K562 (cell line): Measurements from ENCODE around the gene ACKR2. TPM values are rescaled to one million over a fixed set of nuclear protein-coding genes. Genes with fewer than 3 reads are reported as not detected.

Source experiments
- ARID1B ChIP-seq: fragments of 450-650 bp; IDR thresholded peaks from 2 replicates; pipeline ENCODE4 v1.6.1; 2016; ENCODE audit warnings: antibody characterized with exemption, mild to moderate bottlenecking, inconsistent platforms
- CSDE1 ChIP-seq, 2 experiments: fragments of 450-650 bp; IDR thresholded peaks; 2 replicates each; pipeline ENCODE4 v1.6.1; 2016; ENCODE audit warnings: mild to moderate bottlenecking in 1 of 2
- CTCF ChIP-seq, 3 experiments: IDR thresholded peaks in 2 of 3; conservative IDR thresholded peaks in 1 of 3; 2 replicates each; pipeline ENCODE4 v1.5.1; 2011 to 2012; ENCODE audit warnings: low read length in 3 of 3, mild to moderate bottlenecking in 3 of 3, control low read depth in 2 of 3, improper control_type of control experiment in 1 of 3, inconsistent platforms in 1 of 3, low read depth in 1 of 3, mixed read lengths in 1 of 3, moderate library complexity in 1 of 3; ENCODE audit not compliant: insufficient read depth in 2 of 3
- ERF ChIP-seq: fragments of 450-650 bp; formaldehyde crosslinking; IDR thresholded peaks from 2 replicates; pipeline ENCODE4 v1.4.0; 2020; ENCODE audit warnings: mild to moderate bottlenecking, mixed read lengths
- KAT2B ChIP-seq: IDR thresholded peaks from one replicate; pipeline ENCODE4 v1.6.1; 2012; ENCODE audit warnings: low read depth, mild to moderate bottlenecking, control low read depth, inconsistent platforms, low read length, moderate library complexity
- MTA1 ChIP-seq: fragments of 450-650 bp; IDR thresholded peaks from 2 replicates; pipeline ENCODE4 v1.6.1; 2017; ENCODE audit warnings: borderline replicate concordance
- MTA2 ChIP-seq: fragments of 450-650 bp; IDR thresholded peaks from 2 replicates; pipeline ENCODE4 v1.6.1; 2016; ENCODE audit warnings: low read depth
- TCFL5 ChIP-seq: fragments of 250-450 bp; sonication (Bioruptor Pico); conservative IDR thresholded peaks from 2 replicates; pipeline ENCODE4 v1.6.1; 2021; ENCODE audit warnings: mild to moderate bottlenecking, moderate library complexity, matching md5 sums
- TEAD4 ChIP-seq, 2 experiments: sonication (generic) in 1 of 2; formaldehyde crosslinking in 1 of 2; IDR thresholded peaks; 2 replicates each; pipeline versions ENCODE4 v1.6.1 to v1.8.0; 2012 to 2022; ENCODE audit warnings: borderline replicate concordance in 1 of 2, inconsistent platforms in 1 of 2, low read length in 1 of 2, mild to moderate bottlenecking in 1 of 2, missing genetic modification reagents in 1 of 2
- ZNF512 ChIP-seq: IDR thresholded peaks from 2 replicates; pipeline ENCODE4 v1.6.1; 2016; ENCODE audit warnings: missing genetic modification characterization, missing compliant biosample characterization
- ZNF584 ChIP-seq: fragments of 200-800 bp; sonication (Bioruptor generic); IDR thresholded peaks from 2 replicates; pipeline ENCODE4 v1.6.1; 2016; ENCODE audit warnings: low read depth, mild to moderate bottlenecking, missing genetic modification characterization, missing compliant biosample characterization
- ZNF639 ChIP-seq, 2 experiments: fragments of 200-800 bp in 1 of 2; sonication (Bioruptor generic) in 1 of 2; sonication (generic) in 1 of 2; formaldehyde crosslinking in 1 of 2; IDR thresholded peaks in 1 of 2; conservative IDR thresholded peaks in 1 of 2; 2 replicates each; pipeline versions ENCODE4 v1.5.0 to v1.6.1; 2016 to 2020; ENCODE audit warnings: missing compliant biosample characterization in 1 of 2, missing genetic modification characterization in 1 of 2, missing genetic modification reagents in 1 of 2
- polyA plus RNA-seq, 8 experiments: library from polyadenylated mRNA; depleted of rRNA in 4 of 8; stranded (reverse) in 5 of 8; unstranded in 3 of 8; fragments of >200 nt; fragmentation: Nextera tagmentation in 2 of 8; fragmentation: Illumina TruSeq in 1 of 8; extraction: Ambion mirVana in 2 of 8; extraction: Trizol in 1 of 8; gene quantifications; 2 replicates each; pipeline versions ENCODE4 v1.2.1 to v1.2.3, GENCODE V29; 2011 to 2014; ENCODE audit warnings: inconsistent platforms in 1 of 8, missing spikeins in 1 of 8
- total RNA-seq, 7 experiments: library from RNA; depleted of rRNA in 6 of 7; stranded (reverse); fragments of >200 nt in 6 of 7; fragmentation: Illumina TruSeq in 2 of 7; extraction: Trizol in 2 of 7; gene quantifications; 2 replicates each; pipeline versions ENCODE4 v1.2.1 to v1.2.3, GENCODE V29; 2011 to 2021; ENCODE audit warnings: low replicate concordance in 1 of 7
- TF ChIP-seq, protein P1 (sequence below): IDR thresholded peaks from 2 replicates; pipeline ENCODE4 v1.6.1; 2011; ENCODE audit warnings: borderline replicate concordance, low read depth, mild to moderate bottlenecking, moderate library complexity, low read length; ENCODE audit not compliant: insufficient read depth, poor library complexity, severe bottlenecking

The ACKR2 gene
- total and polyA plus RNA-seq, 9 of the 15 experiments (the other 6 are each of a cell fraction or from before 2014, with no cell fraction given): 0.03 to 0.69 (median 0.25) TPM; not detected in 1

GRCh38 chr3:42902257-42902656, 93.0 kb downstream of the ACKR2 start (continued):
- TF ChIP-seq, protein P1, sequence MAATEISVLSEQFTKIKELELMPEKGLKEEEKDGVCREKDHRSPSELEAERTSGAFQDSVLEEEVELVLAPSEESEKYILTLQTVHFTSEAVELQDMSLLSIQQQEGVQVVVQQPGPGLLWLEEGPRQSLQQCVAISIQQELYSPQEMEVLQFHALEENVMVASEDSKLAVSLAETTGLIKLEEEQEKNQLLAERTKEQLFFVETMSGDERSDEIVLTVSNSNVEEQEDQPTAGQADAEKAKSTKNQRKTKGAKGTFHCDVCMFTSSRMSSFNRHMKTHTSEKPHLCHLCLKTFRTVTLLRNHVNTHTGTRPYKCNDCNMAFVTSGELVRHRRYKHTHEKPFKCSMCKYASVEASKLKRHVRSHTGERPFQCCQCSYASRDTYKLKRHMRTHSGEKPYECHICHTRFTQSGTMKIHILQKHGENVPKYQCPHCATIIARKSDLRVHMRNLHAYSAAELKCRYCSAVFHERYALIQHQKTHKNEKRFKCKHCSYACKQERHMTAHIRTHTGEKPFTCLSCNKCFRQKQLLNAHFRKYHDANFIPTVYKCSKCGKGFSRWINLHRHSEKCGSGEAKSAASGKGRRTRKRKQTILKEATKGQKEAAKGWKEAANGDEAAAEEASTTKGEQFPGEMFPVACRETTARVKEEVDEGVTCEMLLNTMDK: no peak
- TF ChIP-seq ZNF584 (0 out of 2 replicates have a peak, but pooled peaks have one; percentile 72), ARID1B (peak; percentile 79), TCFL5 (CRISPR knock-in tag) (no peak), CSDE1 (IDR thresholded peaks at IDR 0.05) (no peak), ZNF639 (CRISPR knock-in tag; conservative IDR thresholded peaks at IDR 0.05 in 1 of 2, IDR thresholded peaks at IDR 0.05 in 1 of 2) (0 out of 4 replicates have a peak, but pooled peaks of 1 of the 2 experiments have one; percentile 37), CTCF (IDR thresholded peaks at IDR 0.05 in 2 of 3, conservative IDR thresholded peaks at IDR 0.05 in 1 of 3; ENCODE audit: insufficient read depth in 2 of 3, low read depth in 1 of 3, low read length in 3 of 3) (no peak), KAT2B (no peak), MTA2 (peak; percentile 63; the same call in 1 of the 2 replicates), ZNF512 (tag) (no peak), TEAD4 (IDR thresholded peaks at IDR 0.05; ENCODE audit: low read length) (0 out of 2 replicates have a peak, but pooled peaks have one; percentile 27), TEAD4 (CRISPR knock-in tag; IDR thresholded peaks at IDR 0.05; ENCODE audit: borderline replicate concordance) (no peak), ERF (CRISPR knock-in tag) (no peak), MTA1 (no peak)
